RWPE2 (cell line): ENCODE measurements around the gene ARMC9.

Experiments
- ATAC-seq: fragments of 200-7000 bp; cut with Tn5 transposase; 3 replicates; pipeline ENCODE4 v1.9.1; 2021; ENCODE audit warnings: low read depth
- DNase-seq: peaks from one replicate; pipeline ENCODE4 v3.0.0-alpha.2; 2020; ENCODE audit warnings: low spot score
- H3K27ac ChIP-seq: fragments of 450-650 bp; 2 replicates; pipeline ENCODE4 v1.5.1; 2017; ENCODE audit warnings: mild to moderate bottlenecking; ENCODE audit not compliant: poor library complexity, severe bottlenecking
- H3K27me3 ChIP-seq: fragments of 250-450 bp; sonication (Bioruptor Pico); 2 replicates; pipeline ENCODE4 v1.5.1; 2021; ENCODE audit warnings: mild to moderate bottlenecking, moderate library complexity; ENCODE audit not compliant: insufficient read depth, poor library complexity, severe bottlenecking
- H3K36me3 ChIP-seq: fragments of 250-450 bp; sonication (Bioruptor Pico); 2 replicates; pipeline ENCODE4 v1.5.1; 2020; ENCODE audit warnings: low read depth, mild to moderate bottlenecking, moderate library complexity
- H3K4me1 ChIP-seq: fragments of 250-450 bp; sonication (Bioruptor Pico); 2 replicates; pipeline ENCODE4 v1.5.1; 2021; ENCODE audit warnings: mild to moderate bottlenecking, moderate library complexity; ENCODE audit not compliant: insufficient read depth, poor library complexity, severe bottlenecking
- H3K4me3 ChIP-seq: fragments of 250-450 bp; sonication (Bioruptor Pico); 2 replicates; pipeline ENCODE4 v1.5.1; 2021; ENCODE audit warnings: mild to moderate bottlenecking, moderate library complexity; ENCODE audit not compliant: severe bottlenecking
- H3K9me3 ChIP-seq: fragments of 250-450 bp; sonication (Bioruptor Pico); 2 replicates; pipeline ENCODE4 v1.5.1; 2021; ENCODE audit warnings: mild to moderate bottlenecking, moderate library complexity; ENCODE audit not compliant: severe bottlenecking
- CTCF ChIP-seq: fragments of 450-650 bp; IDR thresholded peaks from one replicate; pipeline ENCODE4 v1.5.1; 2017; ENCODE audit warnings: mild to moderate bottlenecking, moderate library complexity; ENCODE audit not compliant: poor library complexity, severe bottlenecking

The ARMC9 gene

GRCh38 chr2:231182513-231182899 lies 15.9 kb upstream of the ARMC9 start:
- no peak for TF ChIP-seq CTCF
- Histone ChIP-seq H3K27me3 (no peaks in the 10 kb centered on the region), H3K9me3 (no peaks in the 10 kb centered on the region), H3K36me3 (no peaks in the 10 kb centered on the region), H3K4me3 (no peak overlapping the region), H3K4me1 (no peaks in the 10 kb centered on the region), H3K27ac (no peak overlapping the region)
- no peak for ATAC-seq
- DNase-seq = no peak

GRCh38 chr2:231183851-231184250 lies 14.6 kb upstream of the ARMC9 start:
- no peak for TF ChIP-seq CTCF
- Histone ChIP-seq H3K9me3 (no peaks in the 10 kb centered on the region), H3K27ac (no peak overlapping the region), H3K4me3 (no peak overlapping the region), H3K36me3 (no peaks in the 10 kb centered on the region), H3K4me1 (no peaks in the 10 kb centered on the region), H3K27me3 (no peaks in the 10 kb centered on the region)
- DNase-seq = no peak
- ATAC-seq = no peak

- ATAC-seq (no peak), DNase-seq (no peak)
- no peak for TF ChIP-seq CTCF
These were observed 14.1 kb upstream of the ARMC9 start for GRCh38 chr2:231184319-231184718.

GRCh38 chr2:231185050-231185725 lies 13.2 kb upstream of the ARMC9 start:
- no peak for TF ChIP-seq CTCF
- peaks cover under 1% of the 10 kb centered on the region for H3K27me3 ChIP-seq
- no peaks in the 10 kb centered on the region for H3K4me1 ChIP-seq
- H3K27ac ChIP-seq = no peak overlapping the region
- no peaks in the 10 kb centered on the region for H3K9me3 ChIP-seq
- H3K4me3 ChIP-seq = no peak overlapping the region
- no peaks in the 10 kb centered on the region for H3K36me3 ChIP-seq
- no peak for ATAC-seq
- no peak for DNase-seq

More at GRCh38 chr2:231184319-231184718, 14.1 kb upstream of the ARMC9 start:
- H3K27ac ChIP-seq = no peak overlapping the region
- H3K9me3 ChIP-seq = no peaks in the 10 kb centered on the region
- H3K27me3 ChIP-seq = no peaks in the 10 kb centered on the region
- no peaks in the 10 kb centered on the region for H3K4me1 ChIP-seq
- no peak overlapping the region for H3K4me3 ChIP-seq
- no peaks in the 10 kb centered on the region for H3K36me3 ChIP-seq

GRCh38 chr2:231185886-231186285 lies 12.5 kb upstream of the ARMC9 start:
- H3K9me3 ChIP-seq = no peaks in the 10 kb centered on the region
- DNase-seq = no peak
- no peak overlapping the region for H3K27ac ChIP-seq
- H3K36me3 ChIP-seq = no peaks in the 10 kb centered on the region
- ATAC-seq = no peak
- TF ChIP-seq CTCF = no peak
- H3K4me3 ChIP-seq = no peak overlapping the region
- H3K27me3 ChIP-seq = peaks cover 7% of the 10 kb centered on the region
- no peaks in the 10 kb centered on the region for H3K4me1 ChIP-seq
